ENCODE results near the gene MYBPC1.

DNA sequence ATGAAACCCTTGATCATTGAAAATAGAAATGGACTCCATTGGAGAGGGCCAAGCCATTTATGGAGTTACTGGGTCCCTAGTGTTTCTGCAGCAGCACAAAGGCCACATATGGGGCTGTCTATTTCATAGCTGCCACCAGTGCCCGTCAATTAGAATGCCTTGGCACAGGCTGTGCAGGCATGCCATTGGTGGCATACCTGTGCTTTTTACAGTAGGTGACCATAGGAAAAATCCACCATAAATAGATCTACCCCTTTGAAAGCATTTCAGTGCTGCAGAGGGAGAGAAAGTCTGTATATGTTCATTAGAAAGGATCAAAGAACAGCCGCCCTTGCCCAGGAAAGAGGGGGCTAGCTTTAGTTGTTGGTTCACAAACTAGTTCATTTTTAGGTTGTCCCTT, 13.1 kb downstream of the MYBPC1 start:
- TF ChIP-seq, protein P1, sequence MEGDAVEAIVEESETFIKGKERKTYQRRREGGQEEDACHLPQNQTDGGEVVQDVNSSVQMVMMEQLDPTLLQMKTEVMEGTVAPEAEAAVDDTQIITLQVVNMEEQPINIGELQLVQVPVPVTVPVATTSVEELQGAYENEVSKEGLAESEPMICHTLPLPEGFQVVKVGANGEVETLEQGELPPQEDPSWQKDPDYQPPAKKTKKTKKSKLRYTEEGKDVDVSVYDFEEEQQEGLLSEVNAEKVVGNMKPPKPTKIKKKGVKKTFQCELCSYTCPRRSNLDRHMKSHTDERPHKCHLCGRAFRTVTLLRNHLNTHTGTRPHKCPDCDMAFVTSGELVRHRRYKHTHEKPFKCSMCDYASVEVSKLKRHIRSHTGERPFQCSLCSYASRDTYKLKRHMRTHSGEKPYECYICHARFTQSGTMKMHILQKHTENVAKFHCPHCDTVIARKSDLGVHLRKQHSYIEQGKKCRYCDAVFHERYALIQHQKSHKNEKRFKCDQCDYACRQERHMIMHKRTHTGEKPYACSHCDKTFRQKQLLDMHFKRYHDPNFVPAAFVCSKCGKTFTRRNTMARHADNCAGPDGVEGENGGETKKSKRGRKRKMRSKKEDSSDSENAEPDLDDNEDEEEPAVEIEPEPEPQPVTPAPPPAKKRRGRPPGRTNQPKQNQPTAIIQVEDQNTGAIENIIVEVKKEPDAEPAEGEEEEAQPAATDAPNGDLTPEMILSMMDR (IDR thresholded peaks at IDR 0.05; ENCODE audit: low read depth, low read length) = no peak
- TF ChIP-seq POLR2A (IDR thresholded peaks at IDR 0.05; ENCODE audit: extremely low read depth, insufficient read length) = no peak
- TF ChIP-seq, protein P2, sequence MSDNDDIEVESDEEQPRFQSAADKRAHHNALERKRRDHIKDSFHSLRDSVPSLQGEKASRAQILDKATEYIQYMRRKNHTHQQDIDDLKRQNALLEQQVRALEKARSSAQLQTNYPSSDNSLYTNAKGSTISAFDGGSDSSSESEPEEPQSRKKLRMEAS (IDR thresholded peaks at IDR 0.05; ENCODE audit: low read depth, low read length) = no peak
